HCEC 1CT (cell line): Measurements from ENCODE around the gene PIP4K2B.
A peak's percentile ranks its signal among the peaks of the same experiment; 100 is the strongest.

Experiments used
- DNase-seq: peaks from one replicate; pipeline ENCODE4 v3.0.0-alpha.2; 2017

The PIP4K2B gene

DNA sequence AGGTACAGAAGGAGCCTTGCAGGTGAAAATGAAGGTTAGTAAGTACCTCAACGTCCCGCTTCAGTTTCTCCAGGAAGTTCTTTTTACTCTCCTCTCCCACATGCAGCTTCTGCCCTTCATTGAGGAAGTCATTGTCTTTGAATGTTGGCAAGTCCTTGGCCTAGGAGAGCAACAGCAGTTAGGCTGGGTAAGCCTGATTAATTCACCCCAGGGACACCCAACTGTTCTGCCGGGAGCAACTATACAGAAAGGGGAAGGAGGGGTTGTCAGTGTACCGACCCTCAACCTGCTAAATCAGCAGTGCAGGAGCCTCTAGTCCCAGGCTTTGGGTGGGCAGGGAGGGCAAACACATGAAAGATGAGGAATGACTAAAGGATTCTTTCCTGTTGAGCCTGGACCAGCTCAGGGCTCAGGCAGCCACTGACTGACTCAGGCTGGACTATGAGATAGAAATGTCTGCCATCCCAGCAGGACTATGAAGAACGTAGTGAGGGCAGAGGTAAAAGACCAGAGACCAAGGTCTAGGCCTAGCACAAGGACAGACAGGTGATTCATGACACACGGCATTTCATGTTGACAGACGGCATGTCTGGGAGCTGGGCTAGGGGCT lies 21.6 kb downstream of the PIP4K2B start:
- DNase-seq: no peak

DNA sequence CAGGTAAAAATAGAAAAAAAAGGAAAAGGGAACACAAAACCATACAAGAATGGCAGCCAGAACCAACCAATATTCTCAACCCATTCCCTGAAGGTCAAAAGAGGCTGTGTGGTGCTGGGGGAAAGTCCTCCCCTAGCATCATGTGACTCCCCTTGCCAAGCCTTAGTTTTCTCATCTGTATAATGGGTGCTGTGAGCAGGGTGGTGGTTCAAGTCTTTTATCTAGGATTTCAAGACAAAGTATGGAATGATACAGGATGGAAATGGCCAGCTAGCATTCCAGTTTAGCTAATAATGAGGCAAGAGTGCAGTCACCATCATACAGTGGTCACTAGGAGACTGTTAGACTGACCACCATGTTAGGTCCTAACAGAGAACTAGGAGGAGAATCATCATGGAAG lies 26.1 kb downstream of the PIP4K2B start:
- DNase-seq: no peak

DNA sequence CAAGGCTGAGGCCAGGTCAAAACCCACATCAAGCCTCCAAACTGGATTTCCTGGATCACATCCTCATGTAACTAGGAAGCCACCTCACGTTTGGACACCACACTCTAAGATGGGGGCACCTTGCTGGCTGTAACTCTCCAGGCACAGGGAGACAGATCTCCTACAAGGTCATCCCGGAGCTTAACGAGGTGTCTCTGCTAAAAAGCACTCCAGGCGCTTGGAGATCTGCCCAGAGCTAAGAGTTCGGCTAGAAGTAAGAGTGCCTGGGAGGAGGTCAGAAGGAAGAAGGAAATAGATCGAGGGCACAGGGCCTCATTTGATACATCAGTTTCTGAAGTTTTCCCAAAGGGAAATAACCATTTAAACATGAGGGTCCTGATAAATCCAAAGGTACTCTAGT lies 30.9 kb downstream of the PIP4K2B start:
- no peak for DNase-seq

DNA sequence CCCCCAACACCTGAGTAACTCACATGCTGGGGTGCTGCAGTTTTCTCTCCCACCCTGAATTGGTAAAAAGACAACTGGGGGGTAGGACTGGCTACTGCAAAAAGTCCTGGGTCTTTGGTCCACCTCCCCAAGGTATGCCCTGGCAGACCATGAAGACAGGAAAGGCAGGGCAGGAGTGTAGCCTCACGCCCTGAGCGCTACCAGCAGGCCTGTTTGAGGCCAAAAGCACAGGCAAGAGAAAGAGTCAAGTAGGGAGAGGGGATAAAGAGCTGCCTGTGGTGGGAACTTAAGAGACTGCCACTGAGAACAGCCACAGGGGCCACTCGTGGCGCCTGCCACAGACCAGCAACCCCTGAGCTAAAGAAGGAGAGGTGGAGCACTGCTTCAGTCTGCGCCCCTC lies 33.0 kb downstream of the PIP4K2B start:
- DNase-seq: no peak

DNA sequence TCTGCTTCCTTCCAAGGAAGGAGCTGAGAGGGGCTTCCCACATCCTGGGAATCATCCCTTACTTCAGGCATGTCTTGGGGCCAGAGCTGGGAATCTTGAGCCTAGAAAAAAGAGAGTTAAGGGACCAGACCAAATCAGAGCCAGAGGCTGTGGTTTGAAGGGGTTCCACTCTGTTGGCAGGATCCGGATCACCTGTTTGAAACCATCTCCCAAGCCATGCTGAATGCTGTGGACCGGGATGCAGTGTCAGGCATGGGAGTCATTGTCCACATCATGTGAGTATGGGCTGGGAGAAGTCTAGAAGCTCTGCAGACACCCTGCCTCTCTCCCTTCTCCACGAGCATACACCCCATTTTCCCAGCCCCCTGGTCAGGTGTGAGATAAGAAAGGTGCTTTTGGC lies 37.1 kb downstream of the PIP4K2B start:
- no peak for DNase-seq

DNA sequence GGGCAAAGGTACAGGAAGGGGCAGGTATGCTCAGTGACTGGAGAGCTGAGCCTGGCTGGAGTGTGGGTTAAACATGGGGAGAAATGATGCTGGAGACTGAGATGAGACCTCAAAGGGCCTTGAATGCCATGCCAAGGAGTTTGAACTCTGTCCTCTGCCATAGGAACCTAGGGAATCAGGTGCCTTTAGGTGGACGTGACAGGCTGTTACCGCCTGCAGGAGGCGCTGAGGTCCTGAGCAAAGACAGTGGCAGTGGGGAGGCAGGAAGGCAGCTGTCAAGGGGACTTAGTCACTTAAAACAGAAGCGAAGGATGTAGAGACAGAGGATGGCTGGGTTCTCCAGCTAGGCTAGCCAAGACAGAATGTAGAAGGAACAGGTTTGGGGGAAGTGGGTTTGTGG lies 37.7 kb downstream of the PIP4K2B start:
- peak; percentile 19 for DNase-seq

DNA sequence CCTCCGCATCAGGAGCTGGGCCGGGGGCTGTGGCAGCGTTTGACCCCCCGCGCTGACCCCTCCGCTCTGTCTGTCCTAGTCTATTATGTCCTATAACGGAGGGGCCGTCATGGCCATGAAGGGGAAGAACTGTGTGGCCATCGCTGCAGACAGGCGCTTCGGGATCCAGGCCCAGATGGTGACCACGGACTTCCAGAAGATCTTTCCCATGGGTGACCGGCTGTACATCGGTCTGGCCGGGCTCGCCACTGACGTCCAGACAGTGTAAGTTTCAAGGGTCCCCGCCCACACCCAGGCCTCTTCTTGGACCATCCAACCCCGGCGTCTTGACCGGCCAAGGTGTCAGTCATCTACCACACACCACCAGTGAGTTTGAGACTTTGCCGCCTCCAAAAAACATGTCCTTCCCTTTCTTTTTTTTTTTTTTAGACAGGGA lies 46.3 kb downstream of the PIP4K2B start:
- DNase-seq: no peak

DNA sequence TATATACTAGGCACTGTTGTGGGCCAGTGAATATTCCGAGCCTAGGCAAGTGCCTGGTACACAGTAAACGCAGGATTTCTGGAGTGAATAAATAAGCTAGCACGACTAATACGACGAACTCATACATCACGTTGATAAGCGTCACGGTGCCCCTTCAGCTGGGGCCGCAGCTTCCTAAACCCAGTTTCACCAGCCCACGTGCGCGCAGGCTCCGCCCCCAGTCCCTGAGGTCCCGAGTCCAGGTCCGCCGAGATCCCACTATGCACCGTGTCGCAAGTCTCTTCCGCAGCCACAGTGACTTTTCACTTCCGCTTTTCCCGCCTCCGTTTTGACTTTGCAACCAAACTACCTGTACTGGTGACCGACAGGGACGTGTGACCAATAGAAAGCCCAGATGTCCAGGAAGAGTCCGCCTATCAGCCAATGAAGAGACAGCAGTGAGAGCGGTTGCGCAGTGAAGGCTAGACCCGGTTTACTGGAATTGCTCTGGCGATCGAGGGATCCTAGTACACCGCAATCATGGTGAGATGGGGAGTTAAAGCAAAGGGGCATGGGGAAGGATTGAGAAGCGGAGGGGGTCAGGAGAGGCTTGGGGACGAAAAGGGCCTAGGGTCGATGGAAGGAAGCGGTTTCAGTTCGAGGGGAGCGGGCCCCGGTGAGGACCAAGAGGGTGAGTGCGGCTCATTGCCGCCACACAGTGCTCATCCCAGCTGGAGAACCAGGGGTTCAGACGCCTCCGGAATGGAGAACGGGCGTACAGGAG lies 46.9 kb downstream of the PIP4K2B start, which contains the start of gene PSMB3:
Gene PSMB3, plus strand, starts transcription at position 434 of the 763 bp plus-strand sequence. Its CDS starts 86 bp downstream, at position 520.
- DNase-seq: peak; percentile 100

DNA sequence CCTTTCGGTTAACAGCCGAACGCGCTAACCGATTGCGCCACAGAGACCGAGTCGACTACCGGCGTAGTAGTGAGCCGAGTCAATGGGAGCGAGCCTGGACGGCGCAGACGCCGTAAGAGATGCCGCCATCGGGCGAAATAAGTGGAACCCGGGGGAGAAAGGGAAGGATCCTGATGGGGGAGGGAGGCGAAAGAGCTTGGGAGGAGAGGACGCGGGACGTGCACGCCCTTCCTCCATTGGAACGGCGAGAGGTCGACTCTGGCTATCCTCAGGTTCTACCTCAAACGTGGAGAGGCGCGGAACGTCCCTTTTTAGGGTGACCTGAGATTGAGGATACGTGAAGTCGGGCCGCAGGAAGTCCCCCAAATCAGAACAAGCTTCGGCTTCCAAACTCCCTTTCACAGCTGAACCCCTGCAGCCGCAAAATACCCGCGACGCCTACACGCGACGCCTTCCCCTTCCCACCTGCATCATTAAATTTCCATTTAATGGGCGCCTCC lies 47.5 kb downstream of the PIP4K2B start:
- peak; percentile 71 for DNase-seq

DNA sequence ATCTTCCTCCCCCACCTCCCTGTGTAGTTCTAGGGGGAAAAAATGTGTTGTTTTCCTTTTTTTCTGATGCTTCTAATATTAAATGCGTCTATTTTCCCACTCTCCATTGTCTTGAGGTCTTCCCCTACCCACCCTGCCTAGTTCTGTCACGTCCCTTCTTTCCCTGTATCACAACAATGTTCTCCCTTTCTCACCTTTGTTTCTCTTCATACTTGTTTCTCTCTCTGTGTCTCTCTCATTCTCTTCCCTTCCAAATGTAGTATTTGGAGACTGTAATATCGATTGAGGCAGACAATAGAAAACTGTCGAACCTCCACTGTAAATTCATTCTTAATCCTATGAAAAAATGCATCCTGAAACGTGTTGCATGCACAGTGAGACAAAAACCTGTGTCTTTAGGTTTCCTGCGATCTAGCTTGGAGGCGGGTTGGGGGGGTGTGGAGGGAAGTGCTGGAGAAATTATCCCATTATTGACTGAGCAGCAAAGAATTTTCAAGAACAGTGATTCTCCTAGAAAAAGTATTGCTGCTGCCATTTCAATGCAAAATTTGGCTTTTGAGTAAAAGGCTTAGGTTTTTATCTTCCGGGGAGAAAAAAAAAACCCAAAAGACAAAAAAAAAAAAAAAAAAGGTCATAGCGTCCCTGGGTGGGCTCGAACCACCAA lies 48.1 kb downstream of the PIP4K2B start:
- DNase-seq: peak; percentile 6

DNA sequence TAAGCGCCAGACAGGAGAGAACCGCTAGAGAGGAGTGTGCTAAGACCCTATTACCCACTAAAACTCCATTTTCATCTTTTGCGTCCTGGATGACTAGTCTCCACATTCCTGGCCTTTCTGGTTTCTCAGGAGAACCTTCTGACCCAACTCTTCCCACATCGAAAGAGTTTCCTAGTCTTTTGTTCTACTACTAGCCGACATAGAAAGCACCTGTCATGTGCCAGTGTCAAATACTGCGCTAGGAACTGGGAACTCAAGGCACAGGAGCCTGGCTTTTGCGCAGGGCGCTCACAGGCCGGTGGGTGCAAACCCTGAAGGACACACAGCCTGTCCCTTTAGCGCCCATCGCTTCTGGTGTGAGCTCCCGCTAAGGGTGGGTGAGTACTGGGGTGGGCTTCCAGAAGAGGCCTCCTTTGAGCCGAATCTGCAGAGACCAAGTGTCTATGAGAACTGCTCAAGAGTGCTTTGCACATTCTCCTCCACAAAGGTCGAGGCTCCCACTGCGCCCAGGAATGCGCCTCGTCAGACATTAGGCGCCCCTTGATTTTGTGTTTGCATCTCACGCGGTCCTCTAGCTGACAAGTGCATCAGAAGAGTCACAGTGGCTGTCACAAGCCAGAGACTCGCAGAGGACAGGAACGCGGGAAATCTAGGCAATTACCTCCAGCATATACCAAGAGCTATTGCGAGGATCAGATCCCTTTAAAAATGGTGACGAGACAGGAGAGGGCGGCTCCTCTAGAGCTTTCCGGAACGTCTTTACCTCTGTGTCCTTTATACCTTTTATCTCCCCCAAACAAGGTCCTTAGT lies 48.8 kb downstream of the PIP4K2B start:
- no peak for DNase-seq

DNA sequence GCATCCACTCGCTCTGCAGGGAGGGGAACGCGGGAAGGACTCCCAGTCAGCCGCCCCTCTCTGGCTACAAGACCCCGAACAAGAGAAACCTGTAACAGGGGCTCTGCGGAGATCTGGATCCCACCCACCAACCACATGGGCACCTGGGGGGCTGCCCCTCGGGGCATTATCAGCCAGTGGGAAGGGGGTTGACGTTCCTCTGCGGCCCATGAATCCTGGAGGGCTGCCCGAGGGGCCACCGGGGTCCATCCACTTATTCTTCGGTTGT lies 49.4 kb downstream of the PIP4K2B start:
- DNase-seq: no peak

DNA sequence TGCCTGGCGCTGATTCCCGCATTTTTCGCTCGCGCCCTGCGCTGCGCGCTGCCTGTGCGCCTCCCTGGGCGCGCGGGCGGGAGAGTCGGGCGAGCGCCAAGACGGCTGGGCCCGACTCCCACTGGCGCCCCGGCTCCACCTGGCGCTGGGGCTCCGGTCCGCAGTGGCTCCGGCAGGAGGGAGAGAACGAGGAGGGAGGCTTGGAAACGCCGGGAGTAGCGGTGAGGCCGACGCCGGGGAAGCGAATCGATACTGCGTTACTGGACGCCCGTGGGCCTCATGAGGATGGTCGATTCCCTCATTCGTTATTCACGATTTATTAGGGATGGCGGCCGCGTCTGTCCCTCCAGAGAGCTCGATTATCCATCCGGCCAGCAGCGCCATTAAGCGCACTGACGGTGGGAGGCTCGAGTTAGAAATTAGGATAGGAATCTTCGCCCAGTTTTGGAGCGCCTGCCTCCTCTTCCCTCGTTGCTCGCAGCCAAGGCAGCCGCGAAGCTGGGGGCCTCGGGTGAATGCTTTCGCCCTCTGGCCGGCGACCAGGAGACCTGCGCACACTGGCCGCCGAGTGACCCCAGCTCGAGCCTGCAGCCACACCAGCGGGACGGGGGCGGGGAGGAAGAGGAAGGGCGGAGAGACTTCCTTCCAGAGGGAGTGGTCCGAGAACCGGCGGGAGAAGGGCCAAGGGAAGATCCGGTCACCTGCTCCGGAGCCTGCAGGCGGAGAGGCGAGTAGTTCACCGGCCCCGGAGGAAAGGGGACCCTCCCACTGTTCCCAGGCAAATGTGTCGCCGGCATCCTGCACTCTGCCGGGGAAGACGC lies 49.9 kb downstream of the PIP4K2B start:
- DNase-seq: peak; percentile 49

DNA sequence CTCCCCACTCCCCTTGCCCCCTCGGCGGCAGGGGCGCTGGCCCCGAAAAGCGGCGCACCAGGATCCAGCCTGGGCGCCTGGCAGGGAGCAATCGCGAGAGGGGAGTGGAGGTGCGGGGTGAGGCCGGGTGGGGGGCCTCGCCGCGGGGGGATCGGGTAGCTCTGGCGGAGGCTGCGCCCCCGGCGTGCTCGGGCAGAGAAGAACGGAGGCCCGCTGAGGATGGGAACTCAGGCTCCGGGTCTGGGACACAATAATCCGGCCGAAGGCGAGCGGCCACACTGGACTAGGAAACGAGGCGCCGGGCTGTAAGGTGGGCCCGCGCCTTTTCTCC lies 50.5 kb downstream of the PIP4K2B start:
- no peak for DNase-seq

DNA sequence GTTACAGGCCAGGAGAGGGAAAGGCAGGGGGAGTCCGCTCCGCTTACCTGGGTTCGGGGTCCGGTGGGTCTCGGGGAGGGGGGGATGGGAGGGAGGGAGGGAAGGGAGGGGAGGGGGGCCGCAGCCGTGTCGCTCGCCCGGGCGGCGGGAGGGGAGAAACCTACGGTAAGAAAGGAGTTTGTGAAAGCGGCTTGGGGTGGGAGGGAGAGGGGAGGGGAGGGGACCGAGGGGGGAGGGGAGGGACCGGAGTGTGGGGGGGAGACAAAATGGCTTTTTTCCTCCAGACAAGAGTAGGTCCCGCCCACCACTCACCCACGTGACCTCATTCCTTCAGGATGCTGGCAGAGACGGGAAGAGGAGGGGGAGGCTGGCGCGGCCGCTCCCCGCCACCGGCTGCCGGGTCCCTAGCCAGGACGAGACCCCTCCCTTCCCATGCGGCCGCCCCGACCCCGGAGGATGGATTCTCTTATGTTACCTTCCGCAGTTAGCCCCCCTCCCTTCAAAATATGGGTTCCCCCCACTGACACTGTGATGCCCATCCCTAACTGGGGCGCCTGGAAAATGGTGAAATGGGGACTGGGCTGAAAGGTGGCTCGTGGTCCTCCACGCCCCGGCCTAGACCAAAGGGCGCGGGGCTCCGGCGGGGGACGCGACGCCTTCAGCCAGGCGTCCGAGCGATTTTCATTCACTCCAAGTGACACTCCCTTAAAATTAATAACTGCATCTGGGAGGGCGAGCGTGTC lies 51.0 kb downstream of the PIP4K2B start, which contains the start of gene PCGF2:
Gene PCGF2, minus strand, starts transcription at position 188 of the 743 bp plus-strand sequence. CDS start 7,934 bp downstream, outside the sequence.
- DNase-seq: peak; percentile 79

DNA sequence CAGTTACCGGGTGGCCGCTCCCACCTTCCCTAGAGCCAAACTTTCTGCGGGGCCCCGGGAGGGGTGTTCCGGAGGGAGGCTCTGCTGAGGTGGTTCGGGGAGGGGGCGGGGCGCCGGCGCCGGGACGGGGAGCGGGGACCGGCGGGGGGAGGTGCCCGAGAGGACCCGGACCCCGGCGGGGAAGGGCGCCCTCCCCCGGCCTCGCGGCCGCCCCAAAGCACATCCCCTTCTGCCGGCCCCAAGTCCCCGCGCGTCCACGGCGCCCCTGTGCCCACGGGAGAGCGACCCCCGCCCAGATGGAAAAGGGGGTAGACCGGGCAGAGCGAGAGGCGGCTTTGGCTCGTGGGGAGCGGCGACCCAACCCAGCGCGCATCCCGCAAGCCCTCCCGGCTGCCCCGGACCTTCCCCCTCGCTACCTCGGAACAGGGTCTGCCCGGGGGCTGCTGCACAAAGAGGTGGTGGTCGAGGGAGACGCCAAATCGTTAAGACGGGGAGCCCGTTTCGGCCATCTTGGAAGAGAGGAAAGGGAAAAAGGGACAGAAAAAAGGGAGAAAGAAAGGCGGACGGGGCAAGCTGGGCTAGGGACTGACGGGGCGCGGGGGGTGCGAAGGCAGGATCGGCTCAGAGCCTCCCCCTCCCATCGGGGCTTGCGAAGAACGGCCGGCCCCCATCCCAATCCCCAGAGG lies 51.8 kb downstream of the PIP4K2B start:
- peak; percentile 15 for DNase-seq

DNA sequence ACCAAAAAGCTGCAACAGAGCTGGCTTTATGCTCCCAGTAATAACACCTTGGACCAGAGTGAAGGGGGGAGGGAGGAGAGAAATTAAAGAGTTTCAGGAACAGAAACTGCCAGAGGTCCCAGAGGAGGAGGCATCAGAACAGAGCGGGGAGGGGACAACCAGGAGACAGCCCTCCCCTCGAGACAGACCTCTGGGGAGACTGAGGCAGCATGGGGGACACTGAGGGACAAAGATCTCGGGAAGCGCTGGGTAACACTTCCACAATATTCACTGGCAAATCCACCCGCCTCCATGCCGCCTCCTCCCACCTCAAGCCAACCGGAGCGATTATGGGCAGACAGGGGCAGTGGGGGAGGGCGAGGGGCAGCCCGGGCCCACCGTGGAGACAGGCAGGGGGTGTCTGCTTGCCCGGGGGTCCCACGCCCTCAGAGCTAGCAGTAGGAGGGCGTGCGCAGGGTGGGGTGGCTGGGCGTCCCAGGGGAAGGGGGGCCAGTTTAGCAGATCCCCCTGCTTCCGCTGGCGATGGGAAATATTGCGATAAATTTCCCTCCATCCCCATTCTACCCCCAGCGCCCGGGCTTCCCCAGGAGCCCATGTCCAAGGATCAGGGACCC lies 52.4 kb downstream of the PIP4K2B start:
- DNase-seq: no peak

DNA sequence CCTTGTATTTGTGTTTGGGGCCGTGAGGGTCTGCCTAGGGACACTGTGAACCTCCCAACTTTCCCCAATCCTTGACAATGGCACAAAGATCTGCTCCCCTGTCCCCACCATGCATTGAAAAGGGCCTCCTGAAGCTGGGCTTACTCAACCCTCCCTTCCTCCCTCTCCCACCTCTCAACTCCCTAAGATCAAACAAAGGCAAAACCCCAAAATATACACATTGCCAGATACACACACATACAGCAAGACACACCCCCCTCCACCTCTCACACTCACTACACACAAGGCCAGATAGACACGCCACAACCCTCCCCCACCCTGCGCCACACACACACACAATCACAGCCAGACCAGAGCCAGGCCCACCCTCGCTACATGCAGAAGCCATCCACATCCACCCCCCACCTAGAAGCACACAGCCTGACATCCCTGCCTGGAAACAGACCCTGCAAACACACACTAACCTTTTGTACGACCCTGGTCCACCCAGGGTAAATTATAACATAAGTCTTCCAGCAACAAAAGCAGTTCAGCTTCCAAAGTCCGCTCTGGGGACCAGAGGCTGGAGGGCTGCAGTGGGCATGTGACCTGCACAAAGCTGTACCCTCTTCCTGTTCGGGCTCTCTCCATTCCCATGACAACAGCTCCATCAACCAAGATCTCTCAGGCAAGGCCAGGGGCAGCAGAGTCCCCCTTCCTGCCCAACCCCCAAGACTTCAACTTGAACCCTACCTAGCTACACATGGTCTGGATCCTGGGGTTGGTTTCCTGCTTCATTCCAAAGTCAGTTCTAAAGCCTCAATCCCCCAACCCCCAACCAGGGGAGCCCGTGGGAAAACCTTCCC lies 53.1 kb downstream of the PIP4K2B start:
- no peak for DNase-seq

DNA sequence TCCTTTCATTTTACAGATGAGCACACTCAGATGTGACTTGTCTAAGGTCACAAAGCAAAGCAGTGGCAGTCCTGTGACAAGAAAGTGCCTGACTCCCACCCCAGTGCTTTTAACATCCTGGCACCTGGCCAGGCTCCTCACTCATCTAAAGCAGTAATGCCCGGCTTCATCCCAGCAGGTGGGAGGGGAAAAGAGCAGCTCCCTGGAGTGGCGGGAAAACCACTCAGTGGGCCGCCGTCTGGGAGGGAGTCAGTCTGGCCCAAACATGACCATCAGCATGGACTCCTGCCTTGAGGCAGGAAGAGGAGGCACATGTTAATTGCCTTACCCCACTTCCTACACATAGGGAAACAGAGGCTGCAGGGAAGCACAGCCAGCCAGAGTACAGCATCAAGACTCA lies 53.8 kb downstream of the PIP4K2B start:
- no peak for DNase-seq
